ENCODE data around the gene ATP11A.
A peak's percentile ranks its signal among the peaks of the same experiment; 100 is the strongest.

ATP11A gene

GRCh38 chr13:112762690-112763080 is 72.8 kb downstream of the ATP11A start:
- no peaks in the 10 kb centered on the region for H3K36me3 Mint-ChIP-seq
- H3K4me1 Mint-ChIP-seq: peaks cover 19% of the 10 kb centered on the region
- H3K27ac Mint-ChIP-seq: no peak overlapping the region
- no peaks in the 10 kb centered on the region for H3K9me3 Mint-ChIP-seq
- no peak for DNase-seq
- H3K27me3 Mint-ChIP-seq: no peaks in the 10 kb centered on the region
- no peak overlapping the region for H3K4me3 Mint-ChIP-seq
- CTCF ChIA-PET: interaction anchor here (1.1 kb wide), 1 partner anchor 19 kb away, joined by 3 read pairs; no protein-coding TSS in a partner anchor

GRCh38 chr13:112764028-112764427 is 74.2 kb downstream of the ATP11A start:
- DNase-seq: no peak
- Mint-ChIP-seq H3K4me1 (peaks cover 23% of the 10 kb centered on the region), H3K27ac (no peak overlapping the region), H3K36me3 (peaks cover 5% of the 10 kb centered on the region), H3K27me3 (no peaks in the 10 kb centered on the region), H3K4me3 (no peak overlapping the region), H3K9me3 (no peaks in the 10 kb centered on the region)
- CTCF ChIA-PET: no interaction called here

GRCh38 chr13:112764864-112765561 is 75.2 kb downstream of the ATP11A start:
- no peak for DNase-seq
- no peaks in the 10 kb centered on the region for H3K9me3 Mint-ChIP-seq
- H3K4me3 Mint-ChIP-seq: no peak overlapping the region
- CTCF ChIA-PET: no interaction called here
- H3K4me1 Mint-ChIP-seq: peaks cover 19% of the 10 kb centered on the region
- no peaks in the 10 kb centered on the region for H3K27me3 Mint-ChIP-seq
- peaks cover 5% of the 10 kb centered on the region for H3K36me3 Mint-ChIP-seq
- H3K27ac Mint-ChIP-seq: no peak overlapping the region

- Mint-ChIP-seq H3K4me3 (no peak overlapping the region), H3K27ac (no peak overlapping the region), H3K4me1 (peaks cover 19% of the 10 kb centered on the region), H3K36me3 (peaks cover 5% of the 10 kb centered on the region), H3K27me3 (no peaks in the 10 kb centered on the region), H3K9me3 (no peaks in the 10 kb centered on the region)
- CTCF ChIA-PET: no interaction called here
- no peak for DNase-seq
Observed at GRCh38 chr13:112765731-112766130, 75.9 kb downstream of the ATP11A start.

GRCh38 chr13:112766336-112766735 is 76.5 kb downstream of the ATP11A start:
- no peak overlapping the region for H3K4me3 Mint-ChIP-seq
- H3K4me1 Mint-ChIP-seq: peaks cover 19% of the 10 kb centered on the region
- no peak for DNase-seq
- H3K27me3 Mint-ChIP-seq: no peaks in the 10 kb centered on the region
- CTCF ChIA-PET: no interaction called here
- peak overlapping the region; percentile 22 for H3K27ac Mint-ChIP-seq
- H3K9me3 Mint-ChIP-seq: no peaks in the 10 kb centered on the region
- peaks cover 5% of the 10 kb centered on the region for H3K36me3 Mint-ChIP-seq

- Mint-ChIP-seq H3K4me1 (peaks cover 19% of the 10 kb centered on the region), H3K36me3 (peaks cover 5% of the 10 kb centered on the region), H3K4me3 (no peak overlapping the region), H3K27me3 (no peaks in the 10 kb centered on the region), H3K9me3 (no peaks in the 10 kb centered on the region), H3K27ac (peak overlapping the region; percentile 24)
- DNase-seq: no peak
- CTCF ChIA-PET: no interaction called here
Observed at GRCh38 chr13:112767506-112768471, 78.0 kb downstream of the ATP11A start.

- H3K27ac Mint-ChIP-seq: no peak overlapping the region
- H3K9me3 Mint-ChIP-seq: no peaks in the 10 kb centered on the region
- CTCF ChIA-PET: no interaction called here
- H3K27me3 Mint-ChIP-seq: no peaks in the 10 kb centered on the region
- H3K4me1 Mint-ChIP-seq: peaks cover 19% of the 10 kb centered on the region
- DNase-seq: no peak
- peaks cover 5% of the 10 kb centered on the region for H3K36me3 Mint-ChIP-seq
- H3K4me3 Mint-ChIP-seq: no peak overlapping the region
Observed at GRCh38 chr13:112768795-112769481, 79.1 kb downstream of the ATP11A start.

- Mint-ChIP-seq H3K9me3 (no peaks in the 10 kb centered on the region), H3K27ac (no peak overlapping the region), H3K27me3 (no peaks in the 10 kb centered on the region), H3K36me3 (peaks cover 5% of the 10 kb centered on the region), H3K4me1 (peaks cover 19% of the 10 kb centered on the region), H3K4me3 (no peak overlapping the region)
- no peak for DNase-seq
- CTCF ChIA-PET: no interaction called here
Observed at GRCh38 chr13:112769615-112770014, 79.8 kb downstream of the ATP11A start.

GRCh38 chr13:112770504-112770903 is 80.7 kb downstream of the ATP11A start:
- Mint-ChIP-seq H3K4me3 (no peak overlapping the region), H3K27ac (no peak overlapping the region), H3K9me3 (no peaks in the 10 kb centered on the region), H3K36me3 (peaks cover 5% of the 10 kb centered on the region), H3K4me1 (peaks cover 19% of the 10 kb centered on the region), H3K27me3 (no peaks in the 10 kb centered on the region)
- CTCF ChIA-PET: no interaction called here
- DNase-seq: no peak

- Mint-ChIP-seq H3K27ac (no peak overlapping the region), H3K4me1 (peaks cover 14% of the 10 kb centered on the region), H3K9me3 (no peaks in the 10 kb centered on the region), H3K4me3 (no peak overlapping the region), H3K27me3 (no peaks in the 10 kb centered on the region), H3K36me3 (peaks cover 5% of the 10 kb centered on the region)
- DNase-seq: no peak
- CTCF ChIA-PET: no interaction called here
Observed at GRCh38 chr13:112771139-112771876, 81.5 kb downstream of the ATP11A start.

- CTCF ChIA-PET: no interaction called here
- peaks cover 5% of the 10 kb centered on the region for H3K36me3 Mint-ChIP-seq
- no peaks in the 10 kb centered on the region for H3K27me3 Mint-ChIP-seq
- no peak for DNase-seq
- no peaks in the 10 kb centered on the region for H3K9me3 Mint-ChIP-seq
- peaks cover 10% of the 10 kb centered on the region for H3K4me1 Mint-ChIP-seq
- H3K4me3 Mint-ChIP-seq: no peak overlapping the region
- H3K27ac Mint-ChIP-seq: no peak overlapping the region
Observed at GRCh38 chr13:112771877-112772538, 82.2 kb downstream of the ATP11A start.

GRCh38 chr13:112772539-112772909 is 82.7 kb downstream of the ATP11A start:
- Mint-ChIP-seq H3K36me3 (peaks cover 5% of the 10 kb centered on the region), H3K27me3 (no peaks in the 10 kb centered on the region), H3K27ac (no peak overlapping the region), H3K4me1 (peaks cover 10% of the 10 kb centered on the region), H3K4me3 (no peak overlapping the region), H3K9me3 (no peaks in the 10 kb centered on the region)
- CTCF ChIA-PET: no interaction called here
- DNase-seq: no peak

- Mint-ChIP-seq H3K4me3 (no peak overlapping the region), H3K9me3 (no peaks in the 10 kb centered on the region), H3K27ac (no peak overlapping the region), H3K36me3 (peaks cover 4% of the 10 kb centered on the region), H3K27me3 (no peaks in the 10 kb centered on the region), H3K4me1 (peaks cover 8% of the 10 kb centered on the region)
- CTCF ChIA-PET: no interaction called here
- no peak for DNase-seq
Observed at GRCh38 chr13:112772929-112773328, 83.1 kb downstream of the ATP11A start.
